ENCODE data around the gene BEGAIN.

The BEGAIN gene

DNA sequence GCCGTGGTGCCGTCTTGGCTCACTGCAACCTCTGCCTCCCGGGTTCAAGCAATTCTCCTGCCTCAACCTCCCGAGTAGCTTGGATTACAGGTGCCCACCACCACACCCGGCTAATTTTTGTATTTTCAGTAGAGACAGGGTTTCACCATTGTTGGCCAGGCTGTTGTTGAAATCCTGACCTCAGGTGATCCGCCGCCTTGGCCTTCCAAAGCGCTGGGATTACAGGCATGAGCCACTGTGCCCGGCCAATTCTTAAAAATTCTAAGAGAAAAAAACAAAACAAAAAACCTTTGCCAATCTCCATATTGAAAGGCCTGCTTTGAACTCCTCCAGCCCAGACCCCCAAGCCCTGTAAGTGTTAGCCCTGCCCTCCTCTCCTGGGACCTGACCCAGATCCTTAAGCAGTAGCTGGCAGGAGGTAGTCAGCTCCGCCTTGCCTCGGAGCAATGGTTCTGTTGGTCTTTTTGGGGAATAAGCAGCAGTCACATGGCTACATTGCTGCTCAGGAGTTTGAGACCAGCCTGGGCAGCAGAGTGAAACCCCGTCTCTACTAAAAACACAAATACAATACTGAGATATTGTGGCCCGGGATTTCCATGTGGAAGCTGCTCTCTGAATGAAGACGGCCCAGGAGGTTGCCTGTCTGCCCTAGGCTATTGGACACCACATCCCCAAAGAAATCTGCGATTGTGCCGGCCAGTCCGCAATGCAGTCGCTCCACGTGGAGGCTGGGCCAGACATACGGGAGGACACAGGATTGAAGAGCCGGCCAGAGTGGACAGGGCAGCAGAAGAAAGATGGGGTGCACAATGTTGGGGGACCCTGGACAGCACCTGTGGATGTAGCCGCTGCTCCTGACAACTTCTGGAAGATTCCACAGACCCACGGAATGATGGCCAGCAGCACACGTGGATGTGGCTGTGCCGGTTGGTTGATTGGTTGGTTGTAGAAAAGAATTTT is 28.8 kb upstream of the BEGAIN start:
- no peak for DNase-seq

- no peak for DNase-seq
These were observed 27.6 kb upstream of the BEGAIN start for GRCh38 chr14:100614803-100615202.

- DNase-seq, result no peak
These were observed 25.8 kb upstream of the BEGAIN start for GRCh38 chr14:100612986-100613385.

DNA sequence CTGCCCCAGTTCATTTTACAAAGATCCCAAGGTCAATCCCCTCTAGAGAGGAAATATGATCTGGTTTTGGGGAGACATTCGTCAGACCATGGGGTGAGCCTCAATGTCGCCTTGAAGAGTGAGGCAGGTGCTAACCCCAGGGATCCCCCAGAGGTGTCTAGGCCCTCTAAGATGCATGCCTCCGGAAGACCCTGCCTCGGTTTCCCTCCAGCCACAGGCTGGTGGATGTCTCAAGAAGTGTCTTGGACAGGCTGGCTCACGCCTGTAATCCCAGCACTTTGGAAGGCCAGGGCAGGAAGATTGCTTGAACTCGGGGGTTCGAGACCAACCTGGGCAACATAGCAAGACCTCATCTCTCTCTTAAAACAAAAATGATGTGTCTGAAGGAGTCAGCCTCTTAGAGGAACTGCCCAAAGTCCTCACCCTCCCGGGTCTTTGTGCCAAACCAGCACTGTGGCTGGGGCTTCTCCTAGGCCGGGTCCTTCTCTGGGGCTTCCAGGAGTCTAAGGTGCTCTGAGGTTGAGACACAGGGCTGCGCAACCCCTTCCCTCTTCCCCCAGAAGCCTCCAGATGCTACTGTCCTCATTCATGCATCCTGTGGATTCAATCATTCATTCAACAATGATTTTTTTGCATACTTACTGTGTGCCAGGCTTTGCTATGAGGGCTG is 24.7 kb upstream of the BEGAIN start:
- no peak for DNase-seq

DNA sequence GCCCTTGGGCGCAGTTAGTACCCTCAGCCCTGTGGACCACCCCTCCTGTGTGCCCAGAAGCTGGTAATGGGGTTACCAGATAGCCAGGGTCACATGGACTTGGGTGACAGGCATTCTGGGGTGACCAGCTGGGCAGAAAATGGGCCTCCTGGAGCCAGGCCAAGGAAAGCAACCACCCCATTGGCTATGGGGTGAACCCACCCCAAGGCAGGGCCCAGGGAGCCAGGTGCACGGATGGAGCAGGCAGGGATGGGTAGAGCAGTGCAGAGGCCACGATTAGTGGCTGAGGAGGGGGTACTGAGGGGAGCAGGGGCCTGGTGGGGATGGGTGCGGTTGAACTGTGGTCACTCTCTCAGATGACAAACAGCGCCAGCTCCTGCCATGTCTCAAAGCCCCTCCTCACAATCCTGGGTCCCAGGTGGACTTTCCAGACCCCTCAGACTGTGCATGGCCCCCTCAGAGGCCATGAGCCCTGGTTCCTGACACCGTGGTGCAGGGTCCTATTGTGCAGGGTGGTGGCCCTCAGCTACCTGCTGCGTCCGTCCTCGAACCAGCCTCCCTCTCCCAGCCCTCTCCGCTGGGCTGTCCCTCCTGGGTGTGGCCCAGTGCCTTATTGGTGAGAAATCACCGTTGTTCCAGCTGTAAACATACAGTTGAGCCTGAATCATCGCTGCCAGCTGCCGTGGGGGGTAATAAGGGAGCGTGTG is 23.4 kb upstream of the BEGAIN start:
- no peak for DNase-seq

DNA sequence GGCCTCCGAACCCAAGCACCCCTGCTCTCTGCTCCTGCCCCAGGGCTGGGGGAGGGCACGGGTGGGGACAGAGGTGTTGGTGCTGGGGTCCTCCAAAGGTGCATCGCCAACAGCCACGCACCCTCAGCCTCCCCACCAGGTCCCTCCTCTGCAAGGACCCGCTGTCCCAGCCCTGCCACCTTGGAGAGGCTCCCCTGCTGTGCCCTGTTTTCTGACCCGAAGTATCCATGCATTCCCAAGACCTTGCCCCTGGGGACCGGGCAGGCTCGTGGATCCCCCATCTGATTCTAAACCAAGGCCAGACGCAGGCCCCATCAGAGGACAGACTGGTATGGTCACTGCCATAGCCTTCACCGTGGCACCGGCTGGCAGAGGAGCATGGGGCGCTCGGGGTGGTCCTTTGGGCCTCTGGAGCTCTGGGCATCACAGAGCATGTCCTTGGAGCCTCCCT is 22.7 kb upstream of the BEGAIN start:
- no peak for DNase-seq

DNA sequence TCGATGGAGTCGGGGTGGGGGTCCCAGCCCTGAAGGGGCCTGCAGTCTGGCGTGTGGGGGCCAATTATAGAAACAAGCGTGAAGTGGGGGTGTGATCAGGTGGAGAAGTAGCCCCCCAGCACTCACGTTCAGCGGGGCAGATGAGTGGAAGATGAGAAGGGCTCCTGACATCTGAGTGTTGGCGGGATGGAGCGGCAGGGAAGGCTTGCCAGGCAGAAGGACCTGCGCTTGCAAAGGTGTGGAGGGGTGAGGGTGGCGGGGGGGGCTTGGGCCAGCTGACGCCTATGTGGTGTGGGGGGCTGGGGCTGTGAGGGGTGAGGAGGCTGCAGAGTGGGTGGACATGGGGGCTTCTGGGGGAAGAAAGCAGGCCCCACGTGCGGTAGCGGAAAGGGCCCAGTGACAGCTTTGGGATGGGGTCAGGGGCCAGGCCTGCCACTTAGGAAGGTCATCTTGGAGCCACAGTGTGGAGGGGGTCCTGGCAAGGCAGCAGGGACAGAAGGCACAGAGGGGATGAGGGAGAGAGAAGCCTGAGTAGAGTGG is 22.2 kb upstream of the BEGAIN start:
- DNase-seq, result no peak

DNA sequence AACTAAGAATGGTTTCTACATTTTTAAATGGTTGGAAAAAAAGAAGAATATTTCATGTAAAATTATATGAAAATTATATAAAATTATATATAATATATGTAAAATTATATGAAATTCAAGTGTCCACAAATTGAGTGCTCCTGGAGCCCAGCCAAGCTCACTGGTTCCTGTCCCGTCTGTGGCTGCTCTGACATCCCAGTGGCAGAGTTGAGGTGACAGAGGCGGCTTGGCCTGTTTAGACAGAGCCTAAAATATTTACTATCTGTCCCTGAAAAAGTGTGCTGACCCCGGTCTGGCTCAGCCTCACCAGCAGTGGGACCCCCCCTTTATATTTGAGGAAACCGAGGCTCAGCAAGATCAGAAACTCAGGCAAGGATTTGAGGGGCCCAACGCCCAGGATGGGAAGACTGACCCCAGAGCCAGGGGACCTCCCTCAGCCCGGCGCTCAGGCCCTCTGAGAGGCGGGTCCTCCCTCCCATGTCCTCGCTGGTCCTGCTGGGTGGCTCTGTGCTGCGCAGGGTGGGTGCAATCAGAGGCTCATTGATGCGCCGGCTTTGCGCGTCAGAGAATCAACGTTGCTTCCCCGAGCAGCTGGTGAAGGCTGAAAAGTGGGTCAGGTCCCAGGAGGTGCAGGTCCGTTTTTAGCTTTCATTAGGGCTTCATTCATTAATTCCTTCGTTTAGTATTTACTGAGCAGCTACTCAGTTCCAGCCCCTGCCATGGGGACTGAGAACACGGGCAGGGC is 21.5 kb upstream of the BEGAIN start:
- DNase-seq, result no peak

GRCh38 chr14:100608064-100608463 is 20.8 kb upstream of the BEGAIN start:
- DNase-seq, result no peak

DNA sequence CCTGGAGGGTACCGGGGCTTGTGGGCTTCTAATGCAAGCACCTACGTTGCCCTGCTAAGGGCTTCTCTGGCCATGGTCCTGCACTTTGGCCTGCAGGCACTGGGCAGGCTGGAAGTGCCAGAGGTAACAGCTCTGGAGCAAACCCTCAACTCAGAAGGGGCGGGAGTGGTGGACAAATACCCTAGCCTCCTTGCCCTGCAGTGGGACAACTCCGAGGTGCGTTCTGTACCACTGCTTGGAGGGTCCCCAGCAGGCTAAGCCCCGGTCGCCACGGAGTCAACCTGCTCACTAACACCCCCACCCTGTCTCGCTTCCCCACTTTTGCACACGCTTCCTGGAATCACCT is 20.4 kb upstream of the BEGAIN start:
- DNase-seq, result no peak

DNA sequence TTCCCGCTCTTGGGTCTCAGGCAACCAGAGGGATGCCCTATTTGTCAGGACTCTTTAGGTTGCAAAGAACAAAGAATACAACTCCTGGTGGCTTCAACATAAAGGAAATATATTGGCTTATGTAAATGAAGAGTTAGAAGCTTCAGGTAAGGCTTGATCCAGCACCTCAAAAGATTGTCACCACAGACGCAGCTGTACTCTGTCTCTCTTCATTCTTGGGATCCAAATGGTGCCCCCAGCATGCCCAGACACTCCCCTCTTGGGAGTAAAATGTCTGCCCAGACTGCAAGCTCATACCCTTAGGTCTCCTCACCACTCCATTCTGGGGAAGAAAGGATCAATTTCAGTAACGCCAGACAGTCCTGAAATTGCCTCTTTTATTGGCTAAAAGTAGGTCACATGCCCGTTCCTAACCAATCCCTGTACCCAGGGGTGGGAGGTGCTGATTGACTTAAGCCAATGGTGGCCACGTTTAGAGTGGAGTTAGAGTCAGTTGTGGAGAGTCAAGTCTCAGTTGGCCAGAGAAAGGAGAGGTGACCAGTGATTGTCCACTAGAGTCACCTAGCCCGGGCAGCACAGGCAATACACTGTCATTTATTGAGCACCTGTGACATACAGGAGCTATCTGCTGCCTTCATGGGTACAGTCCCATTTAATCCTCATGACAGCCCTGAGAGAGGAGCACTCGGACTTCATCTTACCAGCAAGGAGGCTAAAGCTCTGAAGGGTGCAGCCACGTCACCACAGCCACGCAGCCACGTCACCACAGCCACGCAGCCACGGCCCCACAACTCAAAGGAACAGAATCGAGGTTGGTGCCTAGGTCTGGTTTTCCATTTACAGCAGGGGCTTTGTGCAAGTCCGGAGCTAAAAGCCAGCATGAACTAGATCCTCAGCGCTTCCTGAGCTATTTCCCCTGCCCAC is 19.7 kb upstream of the BEGAIN start:
- DNase-seq, result no peak

GRCh38 chr14:100605706-100606686 is 18.8 kb upstream of the BEGAIN start:
- DNase-seq, result no peak

- DNase-seq, result no peak
These were observed 18.0 kb upstream of the BEGAIN start for GRCh38 chr14:100605230-100605629.

DNA sequence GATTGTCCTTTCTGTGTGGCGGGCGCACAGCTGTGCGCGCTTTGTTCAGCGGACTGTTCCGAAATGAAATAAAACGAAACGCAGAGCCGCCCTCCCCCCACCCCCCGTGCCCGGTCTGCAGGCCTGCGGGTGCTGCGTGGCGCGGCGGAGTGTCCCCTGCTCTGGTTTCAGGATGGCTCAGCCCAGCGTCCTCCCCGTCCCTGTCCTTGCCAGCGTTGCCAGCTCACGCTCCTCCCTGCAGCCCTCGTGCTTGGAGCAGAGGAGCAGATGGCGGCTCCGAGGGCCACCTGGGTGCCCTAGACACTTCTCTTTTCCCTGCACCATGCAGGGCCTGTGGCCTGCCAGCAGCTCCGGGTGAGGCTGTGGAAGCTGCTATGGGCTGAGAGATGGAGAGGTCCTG is 17.5 kb upstream of the BEGAIN start:
- no peak for DNase-seq

GRCh38 chr14:100604121-100604501 is 16.9 kb upstream of the BEGAIN start:
- no peak for DNase-seq

DNA sequence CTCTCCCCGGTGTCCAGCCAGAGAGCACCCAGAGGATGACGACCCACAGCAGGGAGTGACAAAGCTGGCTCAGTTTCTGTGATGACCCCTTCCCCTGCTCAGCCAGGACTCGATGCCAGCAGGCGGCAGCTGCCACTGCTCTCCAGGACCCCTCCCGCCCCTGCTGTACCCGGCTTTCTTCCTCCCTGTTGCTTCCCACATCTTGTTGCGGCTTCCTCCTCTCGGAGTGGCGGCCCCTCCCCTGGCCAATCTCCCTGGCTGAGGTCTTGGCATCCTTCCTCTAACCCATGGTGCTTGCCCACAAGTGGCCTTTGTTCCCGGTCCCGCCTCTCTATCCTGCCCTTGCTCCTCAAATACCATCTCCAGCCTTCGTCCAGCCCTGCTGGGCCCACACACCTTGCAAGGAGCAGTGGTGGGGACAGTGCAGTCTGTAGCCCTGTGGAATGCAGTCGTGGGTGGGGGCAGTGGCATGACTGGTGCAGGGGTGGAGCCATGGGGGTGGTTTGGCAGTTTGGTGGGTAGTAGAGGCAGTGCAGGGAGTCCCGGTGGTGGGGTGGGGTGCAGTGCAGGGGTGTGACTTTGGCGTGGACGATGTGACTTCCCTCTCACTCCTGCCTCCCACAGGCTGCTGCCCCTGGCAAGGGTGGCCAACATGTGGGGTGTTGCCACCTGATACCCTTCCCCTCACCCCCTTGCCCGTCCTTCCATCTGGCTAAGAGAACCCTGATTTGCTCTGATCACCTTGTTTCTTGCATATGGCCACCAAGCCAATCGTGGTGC is 16.3 kb upstream of the BEGAIN start:
- no peak for DNase-seq

DNA sequence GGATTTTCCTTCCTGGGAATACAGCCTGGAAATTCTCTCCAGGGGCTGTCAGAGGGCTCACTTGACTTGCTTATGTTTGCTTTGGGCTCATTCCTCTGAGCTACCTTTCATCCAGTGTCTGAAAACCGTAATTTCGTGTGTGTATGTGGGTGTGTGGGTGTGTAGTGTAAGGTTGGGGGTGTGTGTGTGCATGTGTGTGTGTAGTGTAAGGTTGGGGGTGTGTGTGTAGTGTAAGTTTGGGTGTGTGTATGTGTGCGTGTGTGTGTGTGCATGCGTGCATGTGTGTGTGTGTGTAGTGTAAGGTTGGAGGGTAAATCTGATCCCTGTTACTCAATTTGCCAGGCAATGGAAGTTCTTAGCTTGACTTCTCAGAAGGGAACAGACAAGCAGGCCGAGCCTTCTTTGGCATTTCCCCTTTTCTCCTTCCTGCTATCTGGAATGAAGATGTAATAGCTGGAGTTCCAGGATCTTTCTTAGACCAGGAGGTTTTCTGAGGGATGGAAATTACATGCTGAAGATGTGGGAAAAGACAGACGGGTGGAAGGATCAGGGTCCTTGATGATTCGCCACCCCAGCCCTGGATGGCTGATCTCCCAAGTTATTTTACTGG is 15.5 kb upstream of the BEGAIN start:
- no peak for DNase-seq

GRCh38 chr14:100601914-100602313 is 14.7 kb upstream of the BEGAIN start:
- no peak for DNase-seq

GRCh38 chr14:100601064-100601463 is 13.8 kb upstream of the BEGAIN start:
- no peak for DNase-seq
